Esophagus squamous epithelium (tissue), 5 donors: ENCODE measurements around the gene TKFC. TPM values are rescaled to one million over a fixed set of nuclear protein-coding genes. Genes with fewer than 3 reads are reported as not detected.

Experiments used
- DNase-seq: peaks from one replicate; lab custom pipeline; 2025; lab: John Stamatoyannopoulos, UW
- H3K27ac ChIP-seq, 4 donors: fragments of 200-600 bp; sonication (generic); one replicate each; pipeline ENCODE4 v1.5.1; 2016 to 2019; ENCODE audit warnings: mild to moderate bottlenecking in 1 of 4
- H3K27me3 ChIP-seq, 4 donors: fragments of 200-600 bp; sonication (generic); 1 replicate in 3 of 4; 2 replicates in 1 of 4; pipeline versions ENCODE4 v1.5.1 to v1.6.0; 2017 to 2021; ENCODE audit warnings: antibody characterized with exemption in 1 of 4
- H3K36me3 ChIP-seq, 3 donors: fragments of 200-600 bp; sonication (generic); one replicate each; pipeline ENCODE4 v1.5.1; 2016 to 2019
- H3K4me1 ChIP-seq, 3 donors: fragments of 200-600 bp; sonication (generic); one replicate each; pipeline ENCODE4 v1.5.1; 2017 to 2019
- H3K4me3 ChIP-seq, 4 donors: fragments of 200-600 bp; sonication (generic); 1 replicate in 3 of 4; 2 replicates in 1 of 4; pipeline ENCODE4 v1.5.1; 2016 to 2019; ENCODE audit warnings: mild to moderate bottlenecking in 2 of 4, moderate library complexity in 1 of 4
- H3K9me3 ChIP-seq, 3 donors: fragments of 200-600 bp; sonication (generic); one replicate each; pipeline ENCODE4 v1.5.1; 2016 to 2019
- POLR2A ChIP-seq, 4 donors: fragments of 450-650 bp; IDR thresholded peaks; one replicate each; pipeline ENCODE4 v1.6.1; 2017; ENCODE audit warnings: antibody characterized with exemption in 4 of 4, mild to moderate bottlenecking in 4 of 4, moderate library complexity in 3 of 4
- WGBS, 2 donors: methylation state at CpG; one replicate each; pipeline ENCODE4 v1.1.5; 2018; 5-methylcytosine and 5-hydroxymethylcytosine counted together
- intact Hi-C: fragments of 100-400 bp; cut with DNase I; formaldehyde crosslinking; loops from one replicate; pipeline ENCODE4 v1.15.0; 2022
- total RNA-seq, 4 donors: library from RNA; depleted of rRNA; stranded (reverse); fragments of >200 nt; gene quantifications; one replicate each; pipeline ENCODE4 v1.1.0, GENCODE V29; 2016
- TF ChIP-seq, protein P1 (sequence below), 6 experiments: fragments of 450-650 bp in 4 of 6; fragments of 200-600 bp in 2 of 6; sonication (generic) in 2 of 6; IDR thresholded peaks; one replicate each; pipeline ENCODE4 v1.5.1; 2016 to 2019; ENCODE audit warnings: antibody characterized with exemption in 6 of 6, mild to moderate bottlenecking in 4 of 6, moderate library complexity in 4 of 6
- donor health status: DM: yes; HTN: yes; CAD: no.

TKFC gene
- total RNA-seq, 4 donors from 2014 or later, result 19.8 to 29.2 (median 26.4) TPM

DNA sequence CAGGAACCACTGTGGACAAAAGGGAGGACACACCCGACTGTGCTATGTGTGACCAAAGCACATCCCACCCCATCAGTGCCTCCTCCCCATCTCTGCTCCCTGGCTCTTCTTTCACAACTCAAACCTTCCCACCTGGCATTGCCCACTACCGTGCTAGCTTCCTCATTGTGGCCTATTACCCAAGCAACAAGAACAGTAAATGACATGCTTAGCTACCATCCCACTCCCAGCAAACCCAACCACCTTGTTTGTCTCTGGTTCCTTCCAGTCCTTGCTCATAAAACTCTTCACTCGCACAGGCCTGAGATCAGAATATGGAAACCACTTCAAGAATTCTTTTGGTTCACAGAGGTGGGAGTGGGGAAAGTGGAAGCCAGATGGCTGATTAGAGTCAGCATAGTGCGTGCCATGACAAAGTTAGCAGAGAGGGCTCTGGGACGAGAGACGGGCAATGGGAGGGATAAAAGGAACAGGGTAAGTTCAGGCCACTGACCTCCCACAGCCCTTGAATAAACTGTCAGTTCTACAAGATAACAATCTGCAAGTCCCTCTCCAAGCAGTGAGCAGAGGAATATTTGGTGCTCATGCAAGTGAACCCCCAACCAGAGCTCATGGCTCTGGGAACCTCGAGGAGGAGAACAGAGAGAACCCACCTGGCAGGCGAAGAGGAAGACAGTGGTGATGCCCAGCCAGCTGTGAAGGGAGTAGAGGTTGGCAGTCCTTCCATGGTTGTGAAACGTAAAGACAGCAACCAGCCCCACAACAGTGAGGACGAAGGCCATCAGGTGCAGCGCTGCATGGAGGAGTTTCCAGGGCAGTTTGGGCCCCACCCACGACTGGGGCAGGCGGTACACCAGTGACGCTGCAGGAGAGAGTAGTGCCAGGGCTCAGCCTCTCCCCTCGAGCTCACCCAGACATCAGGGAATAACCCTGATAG, 20.4 kb downstream of the TKFC start:
- peaks cover 0 to 80% (median 23%) of the 10 kb centered on the region in 3 donors for H3K36me3 ChIP-seq

DNA sequence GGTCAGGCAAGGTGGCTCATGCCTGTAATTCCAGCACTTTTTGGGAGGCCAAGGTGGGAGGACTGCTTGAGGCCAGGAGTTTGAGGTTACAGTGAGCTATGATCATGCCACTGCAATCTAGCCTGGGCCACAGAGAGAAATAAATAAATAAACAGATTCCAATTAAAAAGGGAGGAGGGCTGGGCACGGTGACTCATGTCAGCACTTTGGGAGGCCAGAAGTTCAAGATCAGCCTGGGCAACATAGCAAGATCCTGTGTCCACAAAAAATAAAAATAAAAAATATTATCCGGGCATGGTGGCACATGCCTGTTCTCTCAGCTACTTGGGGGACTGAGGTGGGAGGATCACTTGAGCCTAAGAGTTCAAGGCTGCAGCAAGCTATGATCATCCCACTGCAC, 21.2 kb downstream of the TKFC start:
- H3K36me3 ChIP-seq, result peaks cover 0 to 72% (median 21%) of the 10 kb centered on the region in 3 donors
- intact Hi-C loops, result no loop called here
- H3K27ac ChIP-seq, result no peak overlapping the region
- no peak for DNase-seq
- no peaks in the 10 kb centered on the region for H3K27me3 ChIP-seq
- no peak for TF ChIP-seq POLR2A (IDR thresholded peaks at IDR 0.05)
- TF ChIP-seq, protein P1, sequence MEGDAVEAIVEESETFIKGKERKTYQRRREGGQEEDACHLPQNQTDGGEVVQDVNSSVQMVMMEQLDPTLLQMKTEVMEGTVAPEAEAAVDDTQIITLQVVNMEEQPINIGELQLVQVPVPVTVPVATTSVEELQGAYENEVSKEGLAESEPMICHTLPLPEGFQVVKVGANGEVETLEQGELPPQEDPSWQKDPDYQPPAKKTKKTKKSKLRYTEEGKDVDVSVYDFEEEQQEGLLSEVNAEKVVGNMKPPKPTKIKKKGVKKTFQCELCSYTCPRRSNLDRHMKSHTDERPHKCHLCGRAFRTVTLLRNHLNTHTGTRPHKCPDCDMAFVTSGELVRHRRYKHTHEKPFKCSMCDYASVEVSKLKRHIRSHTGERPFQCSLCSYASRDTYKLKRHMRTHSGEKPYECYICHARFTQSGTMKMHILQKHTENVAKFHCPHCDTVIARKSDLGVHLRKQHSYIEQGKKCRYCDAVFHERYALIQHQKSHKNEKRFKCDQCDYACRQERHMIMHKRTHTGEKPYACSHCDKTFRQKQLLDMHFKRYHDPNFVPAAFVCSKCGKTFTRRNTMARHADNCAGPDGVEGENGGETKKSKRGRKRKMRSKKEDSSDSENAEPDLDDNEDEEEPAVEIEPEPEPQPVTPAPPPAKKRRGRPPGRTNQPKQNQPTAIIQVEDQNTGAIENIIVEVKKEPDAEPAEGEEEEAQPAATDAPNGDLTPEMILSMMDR (IDR thresholded peaks at IDR 0.05), result no peak
- 69 to 88% methylated on average over 2 of the region's 2 CpGs for WGBS, 2 donors
- H3K4me3 ChIP-seq, result no peak overlapping the region
- peaks cover 0 to 20% (median 0%) of the 10 kb centered on the region in 3 donors for H3K4me1 ChIP-seq
- no peaks in the 10 kb centered on the region for H3K9me3 ChIP-seq

More for the DNA sequence above, 20.4 kb downstream of the TKFC start:
- intact Hi-C loops, result no loop called here
- no peak for DNase-seq
- WGBS, 2 donors, result 84 to 86% methylated on average over 8 to 13 of the region's 15 CpGs
- no peaks in the 10 kb centered on the region for H3K27me3 ChIP-seq
- no peaks in the 10 kb centered on the region for H3K9me3 ChIP-seq
- no peak overlapping the region for H3K4me3 ChIP-seq
- H3K27ac ChIP-seq, result no peak overlapping the region
- no peak for TF ChIP-seq POLR2A (IDR thresholded peaks at IDR 0.05)
- TF ChIP-seq, protein P1 (IDR thresholded peaks at IDR 0.05), result no peak
- peaks cover 0 to 20% (median 0%) of the 10 kb centered on the region in 3 donors for H3K4me1 ChIP-seq

DNA sequence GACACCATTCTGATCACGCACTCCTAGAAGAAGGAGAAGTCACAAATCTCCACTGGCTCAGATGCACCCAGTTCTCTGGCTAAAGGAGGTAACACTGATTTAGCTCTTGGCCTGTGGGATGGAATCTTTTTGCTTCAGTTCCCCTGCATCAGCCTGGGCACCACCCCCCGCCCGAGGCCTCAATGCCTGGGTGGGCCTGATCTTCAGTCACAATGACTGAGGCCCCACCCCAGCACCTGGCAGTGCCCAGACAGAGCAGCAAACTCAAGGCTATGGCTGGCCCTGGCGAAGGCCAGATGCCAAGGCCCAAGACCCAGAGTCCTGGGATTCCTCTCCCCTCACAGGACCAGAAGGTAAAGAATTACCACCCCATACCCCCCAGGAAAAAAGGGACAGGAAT, 23.7 kb downstream of the TKFC start:
- TF ChIP-seq, protein P1 (IDR thresholded peaks at IDR 0.05), result no peak
- TF ChIP-seq POLR2A (IDR thresholded peaks at IDR 0.05), result no peak
- no peak for DNase-seq
- H3K4me1 ChIP-seq, result peaks cover 5 to 43% (median 14%) of the 10 kb centered on the region in 3 donors
- H3K9me3 ChIP-seq, result no peaks in the 10 kb centered on the region
- peak overlapping the region in 1 of 4 donors; percentile 2 for H3K27ac ChIP-seq
- intact Hi-C loops, result no loop called here
- peaks cover 0 to 47% (median under 1%) of the 10 kb centered on the region in 3 donors for H3K36me3 ChIP-seq
- 80% methylated on average over 1 of the region's 4 CpGs; no CpG with 5 or more reads in 1 of the 2 donors for WGBS, 2 donors
- H3K27me3 ChIP-seq, result no peaks in the 10 kb centered on the region
- H3K4me3 ChIP-seq, result no peak overlapping the region

DNA sequence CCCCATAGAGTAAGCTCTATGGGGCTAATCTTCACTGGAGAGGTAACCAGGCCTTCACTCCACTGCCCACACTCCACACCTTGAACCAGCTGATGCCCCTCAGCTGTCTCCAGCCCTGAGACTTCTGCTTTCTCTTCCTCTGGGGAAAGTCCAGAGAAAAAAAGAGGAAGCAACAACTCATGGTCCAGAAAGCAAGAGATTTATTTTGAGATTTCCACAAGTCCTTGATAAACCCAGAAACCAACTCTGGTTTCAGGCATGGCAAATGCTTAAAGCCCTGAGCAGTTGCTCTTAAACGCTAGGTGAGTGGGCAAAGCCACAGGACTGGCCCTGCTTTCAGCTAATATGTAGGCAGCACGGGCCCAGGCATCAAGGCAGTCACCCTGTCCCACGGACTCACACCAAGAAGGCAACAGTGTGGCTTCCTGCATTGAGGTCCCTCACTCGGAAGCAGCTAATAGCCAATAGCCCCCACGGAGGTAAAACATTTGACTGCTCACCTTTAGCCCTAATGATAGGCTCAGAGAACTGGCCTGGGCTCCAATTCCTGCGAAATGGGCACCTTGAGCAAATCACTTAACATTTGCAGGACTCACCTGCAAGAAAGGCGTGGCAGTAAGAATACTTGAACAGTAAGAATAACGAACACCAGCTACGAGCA, 24.3 kb downstream of the TKFC start:
- TF ChIP-seq, protein P1 (IDR thresholded peaks at IDR 0.05), result no peak
- no peak for TF ChIP-seq POLR2A (IDR thresholded peaks at IDR 0.05)
- WGBS, 2 donors, result 79 to 89% methylated on average over 6 to 8 of the region's 9 CpGs
- Histone ChIP-seq H3K27me3 (no peaks in the 10 kb centered on the region), H3K36me3 (peaks cover 0 to 41% (median 0%) of the 10 kb centered on the region in 3 donors), H3K27ac (peak overlapping the region in 1 of 4 donors; percentile 2), H3K4me1 (peaks cover 5 to 43% (median 14%) of the 10 kb centered on the region in 3 donors), H3K9me3 (no peaks in the 10 kb centered on the region), H3K4me3 (no peak overlapping the region)
- DNase-seq, result no peak
- intact Hi-C loops, result no loop called here
